MG63 (cell line): ENCODE data around the gene FBLN1. TPM values are rescaled to one million over a fixed set of nuclear protein-coding genes. Genes with fewer than 3 reads are reported as not detected.
"Not testable (repeated sequence)": the region's sequence is repeated elsewhere in the genome, so short reads cannot be mapped to it uniquely, and the experiment has no call there.

Experiments
- DNase-seq: peaks from one replicate; pipeline ENCODE4 v3.0.0-alpha.2; 2020
- H3K27me3 ChIP-seq: fragments of 250-450 bp; sonication (Bioruptor Pico); 2 replicates; pipeline ENCODE4 v1.5.1; 2020; ENCODE audit warnings: mild to moderate bottlenecking, moderate library complexity
- H3K36me3 ChIP-seq: fragments of 250-450 bp; sonication (Bioruptor Pico); 2 replicates; pipeline ENCODE4 v1.5.1; 2020; ENCODE audit warnings: mild to moderate bottlenecking, moderate library complexity
- H3K4me3 ChIP-seq: fragments of 250-450 bp; sonication (Bioruptor Pico); 2 replicates; pipeline ENCODE4 v1.5.1; 2020; ENCODE audit warnings: mild to moderate bottlenecking, moderate library complexity
- H3K9me3 ChIP-seq: fragments of 250-450 bp; sonication (Bioruptor Pico); 2 replicates; pipeline ENCODE4 v1.5.1; 2020; ENCODE audit warnings: mild to moderate bottlenecking, moderate library complexity
- total RNA-seq: library from RNA; depleted of rRNA; stranded (reverse); fragments of >200 nt; shearing (Covaris generic); gene quantifications from 2 replicates; pipeline ENCODE4 v1.2.3, GENCODE V29; 2014; ENCODE audit warnings: low replicate concordance; rRNA removed

Gene FBLN1
- 42.9 and 91.9 TPM in 2 replicates for total RNA-seq

DNA sequence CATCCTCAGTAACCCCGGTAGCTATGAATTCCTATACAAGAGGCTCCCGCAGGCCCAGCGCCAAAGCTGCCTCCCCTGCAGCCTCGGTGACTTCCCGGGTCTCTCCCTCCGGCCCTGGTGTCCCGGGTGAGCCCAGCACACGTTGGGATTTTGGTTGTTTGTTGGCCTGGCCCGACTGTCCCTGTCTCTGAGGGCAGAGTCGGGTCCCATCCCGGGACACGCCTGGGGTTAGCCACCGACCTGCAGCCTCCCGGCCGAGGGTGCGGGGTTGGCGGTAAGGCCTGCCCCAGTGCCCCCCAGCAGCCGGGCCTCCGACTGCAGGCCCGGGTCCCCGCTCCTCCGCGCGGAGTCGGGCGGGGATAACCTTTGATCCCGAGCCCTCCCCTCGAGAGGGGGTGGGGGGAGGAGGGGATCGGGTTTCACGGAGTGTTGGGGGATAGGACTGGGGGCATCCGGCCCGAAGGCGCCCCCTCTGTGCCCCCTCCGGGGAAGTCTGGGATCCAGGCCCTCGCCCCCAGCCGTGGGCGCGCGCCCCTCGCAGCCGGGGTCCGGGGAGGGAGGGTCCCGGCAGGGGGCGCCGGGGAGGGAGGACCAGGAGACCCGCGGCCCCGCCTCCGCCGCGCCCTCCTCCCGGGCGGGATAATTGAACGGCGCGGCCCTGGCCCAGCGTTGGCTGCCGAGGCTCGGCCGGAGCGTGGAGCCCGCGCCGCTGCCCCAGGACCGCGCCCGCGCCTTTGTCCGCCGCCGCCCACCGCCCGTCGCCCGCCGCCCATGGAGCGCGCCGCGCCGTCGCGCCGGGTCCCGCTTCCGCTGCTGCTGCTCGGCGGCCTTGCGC is at the start of gene FBLN1:
FBLN1 (plus strand) TSS at position 669 of the 835 bp plus-strand sequence; CDS start at position 772, 103 bp downstream.
- peak; percentile 66 for DNase-seq
- Histone ChIP-seq H3K9me3 (no peaks in the 10 kb centered on the region), H3K27me3 (no peaks in the 10 kb centered on the region), H3K4me3 (peak within 1 kb of the TSS; percentile 67), H3K36me3 (no peaks in the 10 kb centered on the region; the same call in 1 of the 2 replicates)

DNA sequence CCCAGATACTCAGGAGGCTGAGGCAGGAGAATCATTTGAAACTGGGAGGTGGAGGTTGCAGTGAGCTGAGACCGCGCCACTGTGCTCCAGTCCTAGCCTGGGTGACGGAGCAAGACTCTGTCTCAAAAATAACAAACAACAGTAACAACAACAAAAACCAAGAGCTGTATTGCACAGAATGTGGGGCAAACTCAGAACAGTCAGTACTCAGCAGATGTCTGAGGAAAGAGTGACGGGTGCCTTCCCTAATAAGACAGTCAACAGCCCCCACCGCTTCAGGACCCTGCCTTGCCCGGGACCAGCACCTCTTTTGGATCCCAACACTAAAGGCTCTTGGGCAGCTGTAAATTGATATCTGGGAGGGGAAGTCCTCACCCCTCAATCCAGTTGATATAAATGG is 48.9 kb upstream of the FBLN1 start:
- no peaks in the 10 kb centered on the region for H3K36me3 ChIP-seq
- DNase-seq = no peak
- H3K4me3 ChIP-seq = no peak overlapping the region

DNA sequence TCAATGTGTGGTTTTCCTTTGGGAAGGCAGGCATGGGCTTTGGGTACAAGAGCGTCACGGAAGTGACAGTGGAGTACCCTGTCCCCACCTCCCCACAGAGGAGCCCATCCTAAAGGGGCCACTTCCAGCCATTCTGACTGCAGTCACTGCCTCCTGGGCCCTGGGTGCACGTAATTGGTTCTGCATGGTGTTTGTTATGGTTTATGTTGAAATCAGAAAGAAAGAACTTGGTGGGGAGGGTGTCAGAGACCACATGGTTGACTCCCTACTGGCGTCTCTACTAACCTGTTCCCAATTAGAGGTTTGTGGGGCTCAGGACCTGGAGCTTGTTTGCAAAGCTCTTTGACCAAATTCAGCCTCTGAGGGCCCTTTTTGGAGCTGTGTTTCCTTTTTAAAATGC is 48.4 kb upstream of the FBLN1 start:
- no peak for DNase-seq
- no peaks in the 10 kb centered on the region for H3K27me3 ChIP-seq
- no peak overlapping the region for H3K4me3 ChIP-seq
- no peaks in the 10 kb centered on the region for H3K9me3 ChIP-seq
- no peaks in the 10 kb centered on the region for H3K36me3 ChIP-seq

More for the DNA sequence above, 48.9 kb upstream of the FBLN1 start:
- Histone ChIP-seq H3K9me3 (no peaks in the 10 kb centered on the region), H3K27me3 (no peaks in the 10 kb centered on the region)

DNA sequence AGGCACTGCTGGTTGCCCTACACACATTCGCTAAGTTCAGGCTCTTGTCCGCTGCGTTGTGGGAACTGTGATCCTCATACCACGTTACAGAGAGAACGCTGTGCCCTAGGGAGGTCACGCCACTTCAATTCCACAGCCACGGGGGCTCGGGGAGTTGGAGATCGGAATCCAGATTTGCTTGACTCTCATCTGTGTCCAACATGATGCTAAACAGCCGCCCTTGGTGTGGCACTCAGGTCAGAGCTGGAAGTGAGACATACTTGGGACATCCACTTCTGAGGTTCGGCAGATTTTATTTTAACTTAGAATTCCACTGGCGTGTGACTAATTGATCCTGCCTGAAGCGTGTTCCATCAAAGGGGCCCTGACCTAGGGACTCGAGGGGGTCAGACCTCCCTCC is 47.5 kb upstream of the FBLN1 start:
- Histone ChIP-seq H3K4me3 (no peak overlapping the region), H3K27me3 (no peaks in the 10 kb centered on the region), H3K36me3 (no peaks in the 10 kb centered on the region), H3K9me3 (no peaks in the 10 kb centered on the region)
- DNase-seq = no peak

DNA sequence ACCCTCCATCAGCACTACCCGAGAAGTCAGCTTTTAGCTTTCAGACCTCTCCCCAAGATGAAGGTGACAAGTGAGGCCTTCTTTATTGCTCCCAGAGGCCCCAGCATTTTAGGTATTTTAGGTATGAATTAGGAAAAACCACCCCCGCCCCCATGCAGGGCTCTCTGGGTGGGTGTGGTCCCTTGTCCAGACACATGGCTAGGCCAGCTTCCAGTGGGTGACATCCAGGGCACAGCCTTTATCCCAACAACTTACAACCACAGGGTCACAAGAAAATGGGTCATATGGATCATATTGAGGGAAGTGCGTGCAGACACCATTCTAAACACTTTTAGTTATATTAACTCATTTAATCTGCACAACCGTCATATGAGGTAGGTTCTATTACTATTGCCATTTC is 47.1 kb upstream of the FBLN1 start:
- DNase-seq = no peak
- no peaks in the 10 kb centered on the region for H3K27me3 ChIP-seq
- H3K9me3 ChIP-seq = no peaks in the 10 kb centered on the region
- H3K4me3 ChIP-seq = no peak overlapping the region
- H3K36me3 ChIP-seq = no peaks in the 10 kb centered on the region

DNA sequence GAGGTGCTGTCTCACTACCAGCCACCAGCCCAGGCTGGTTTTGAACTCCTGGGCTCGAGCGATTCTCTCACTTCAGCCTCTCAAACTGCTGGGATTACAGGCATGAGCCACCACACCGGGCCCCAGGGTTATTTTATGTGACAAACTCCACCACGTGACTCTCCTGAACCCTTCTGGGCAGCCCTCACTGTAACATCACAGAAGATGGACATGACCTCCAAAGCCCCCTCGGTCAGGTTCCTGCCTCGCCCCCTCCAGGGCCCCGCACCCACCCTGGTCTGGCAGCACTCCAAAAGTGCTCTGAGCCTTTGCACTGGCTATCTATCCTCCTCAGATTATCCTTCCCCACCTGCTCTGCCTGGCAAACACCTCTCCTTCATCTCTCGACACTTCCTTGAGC is 45.9 kb upstream of the FBLN1 start:
- Histone ChIP-seq H3K4me3 (no peak overlapping the region), H3K9me3 (no peaks in the 10 kb centered on the region), H3K36me3 (no peaks in the 10 kb centered on the region), H3K27me3 (no peaks in the 10 kb centered on the region)
- DNase-seq = no peak

DNA sequence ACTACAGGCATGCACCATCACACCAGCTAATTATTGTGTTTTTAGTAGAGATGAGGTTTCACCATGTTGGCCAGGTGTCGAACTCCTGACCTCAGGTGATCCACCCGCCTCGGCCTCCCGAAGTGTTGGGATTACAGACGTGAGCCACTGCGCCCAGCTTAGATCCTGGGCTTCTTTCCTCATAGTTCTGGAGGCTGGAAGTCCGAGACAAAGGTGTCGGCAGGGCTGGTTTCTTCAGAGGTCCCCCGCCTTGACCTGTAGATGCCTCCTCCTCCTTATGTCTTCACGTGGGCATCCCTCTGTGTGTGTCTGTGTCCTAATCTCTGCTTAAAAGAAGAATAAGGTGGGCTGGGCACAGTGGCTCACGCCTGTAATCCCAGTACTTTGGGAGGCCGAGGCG is 44.2 kb upstream of the FBLN1 start:
- Histone ChIP-seq H3K36me3 (no peaks in the 10 kb centered on the region), H3K27me3 (no peaks in the 10 kb centered on the region), H3K9me3 (no peaks in the 10 kb centered on the region), H3K4me3 (no peak overlapping the region)
- DNase-seq = no peak

DNA sequence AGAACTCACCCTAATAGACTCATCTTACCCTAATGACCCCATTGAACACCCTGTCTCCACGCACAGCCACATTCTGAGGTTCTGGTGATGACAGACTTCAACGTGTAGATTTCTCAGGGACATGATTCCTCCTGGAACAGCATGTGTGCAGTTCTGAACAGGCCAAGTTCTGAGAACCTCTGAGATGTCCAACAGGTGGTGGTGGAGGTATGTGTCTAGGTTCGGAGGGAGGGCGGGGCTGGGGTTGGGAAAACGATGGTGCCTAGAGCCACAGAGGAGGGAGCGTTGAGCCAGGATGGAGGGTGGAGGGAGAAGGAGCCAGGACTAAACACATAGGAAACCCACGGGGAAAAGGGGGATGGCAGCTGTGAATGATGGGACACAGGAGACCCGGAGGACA is 43.4 kb upstream of the FBLN1 start:
- Histone ChIP-seq H3K9me3 (no peaks in the 10 kb centered on the region), H3K27me3 (no peaks in the 10 kb centered on the region), H3K4me3 (no peak overlapping the region), H3K36me3 (no peaks in the 10 kb centered on the region)
- no peak for DNase-seq

DNA sequence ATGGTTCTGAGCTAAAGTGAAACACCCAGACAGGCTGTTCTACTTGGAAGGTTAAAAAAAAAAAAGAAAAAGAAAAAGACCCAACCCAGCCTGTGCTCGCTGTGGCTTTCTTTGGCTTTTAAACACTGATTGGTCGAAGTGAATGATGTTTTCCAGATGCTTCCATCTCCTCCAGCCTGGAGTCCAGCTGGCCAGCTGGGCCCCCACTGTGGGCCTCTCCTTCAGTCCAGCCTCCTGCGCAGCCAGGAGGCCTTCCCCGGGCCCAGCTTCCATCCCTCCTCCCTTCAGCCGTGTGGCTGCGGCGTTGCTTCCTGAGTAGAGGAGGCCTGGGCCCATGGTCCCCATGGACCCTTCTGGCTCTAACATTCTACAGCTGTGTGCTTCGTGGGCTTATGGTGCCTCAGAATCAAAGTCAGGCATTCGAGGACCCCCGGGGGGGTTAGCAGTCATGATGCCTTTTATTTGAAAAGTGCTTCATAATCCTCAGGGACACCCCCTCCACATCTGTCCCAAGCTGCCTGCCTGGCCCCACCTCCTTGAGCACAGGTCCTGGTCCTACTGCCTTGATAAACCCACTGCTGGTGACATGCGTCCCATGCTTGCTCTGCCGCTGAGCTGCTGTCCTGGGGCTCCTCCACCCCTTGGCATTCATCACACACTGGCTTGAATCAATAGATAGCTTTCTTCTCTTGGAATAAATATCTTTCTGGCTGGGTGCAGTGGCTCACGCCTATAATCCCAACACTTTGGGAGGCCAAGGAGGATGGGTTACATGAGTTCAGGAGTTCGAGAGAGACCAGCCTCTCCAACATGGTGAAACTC is 42.2 kb upstream of the FBLN1 start:
- DNase-seq = no peak
- H3K4me3 ChIP-seq = no peak overlapping the region
- H3K9me3 ChIP-seq = no peaks in the 10 kb centered on the region
- H3K27me3 ChIP-seq = no peaks in the 10 kb centered on the region
- no peaks in the 10 kb centered on the region for H3K36me3 ChIP-seq

- Histone ChIP-seq H3K9me3 (peaks cover 2% of the 10 kb centered on the region; the same call in 1 of the 2 replicates), H3K4me3 (no peak overlapping the region), H3K27me3 (no peaks in the 10 kb centered on the region), H3K36me3 (no peaks in the 10 kb centered on the region)
- DNase-seq = no peak
Observed at GRCh38 chr22:45462034-45462655, 40.5 kb upstream of the FBLN1 start.

GRCh38 chr22:45463691-45464090 is 39.0 kb upstream of the FBLN1 start:
- H3K4me3 ChIP-seq, H3K27me3 ChIP-seq: not testable (repeated sequence)

GRCh38 chr22:45465633-45466032 is 37.0 kb upstream of the FBLN1 start:
- Histone ChIP-seq H3K4me3 (no peak overlapping the region), H3K9me3 (peaks cover 2% of the 10 kb centered on the region; the same call in 1 of the 2 replicates), H3K36me3 (no peaks in the 10 kb centered on the region), H3K27me3 (no peaks in the 10 kb centered on the region)
- no peak for DNase-seq

More at GRCh38 chr22:45463691-45464090, 39.0 kb upstream of the FBLN1 start:
- not testable (repeated sequence) for H3K36me3 ChIP-seq, DNase-seq, H3K9me3 ChIP-seq

DNA sequence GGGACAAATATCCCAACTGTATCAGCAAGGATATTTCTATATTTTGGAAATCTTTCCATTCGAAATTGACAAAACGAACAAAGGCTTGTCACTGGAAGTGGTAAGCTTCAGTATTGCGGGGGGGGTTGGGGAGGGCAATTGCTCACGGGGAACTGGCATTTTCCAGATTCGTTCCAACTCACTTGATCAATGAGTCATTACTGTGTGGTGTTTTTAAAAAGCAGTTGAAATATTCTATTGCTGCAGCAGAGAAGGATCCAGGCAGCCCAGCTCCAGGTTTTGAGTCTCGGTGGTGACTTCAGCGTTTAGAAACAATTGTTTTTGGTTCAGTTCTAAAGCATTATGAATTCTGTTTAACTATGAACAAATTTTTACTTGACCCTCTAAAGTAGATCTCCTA is 33.8 kb upstream of the FBLN1 start:
- Histone ChIP-seq H3K27me3 (no peaks in the 10 kb centered on the region), H3K36me3 (no peaks in the 10 kb centered on the region), H3K9me3 (peaks cover 2% of the 10 kb centered on the region; the same call in 1 of the 2 replicates), H3K4me3 (no peak overlapping the region)
- peak; percentile 37 for DNase-seq

DNA sequence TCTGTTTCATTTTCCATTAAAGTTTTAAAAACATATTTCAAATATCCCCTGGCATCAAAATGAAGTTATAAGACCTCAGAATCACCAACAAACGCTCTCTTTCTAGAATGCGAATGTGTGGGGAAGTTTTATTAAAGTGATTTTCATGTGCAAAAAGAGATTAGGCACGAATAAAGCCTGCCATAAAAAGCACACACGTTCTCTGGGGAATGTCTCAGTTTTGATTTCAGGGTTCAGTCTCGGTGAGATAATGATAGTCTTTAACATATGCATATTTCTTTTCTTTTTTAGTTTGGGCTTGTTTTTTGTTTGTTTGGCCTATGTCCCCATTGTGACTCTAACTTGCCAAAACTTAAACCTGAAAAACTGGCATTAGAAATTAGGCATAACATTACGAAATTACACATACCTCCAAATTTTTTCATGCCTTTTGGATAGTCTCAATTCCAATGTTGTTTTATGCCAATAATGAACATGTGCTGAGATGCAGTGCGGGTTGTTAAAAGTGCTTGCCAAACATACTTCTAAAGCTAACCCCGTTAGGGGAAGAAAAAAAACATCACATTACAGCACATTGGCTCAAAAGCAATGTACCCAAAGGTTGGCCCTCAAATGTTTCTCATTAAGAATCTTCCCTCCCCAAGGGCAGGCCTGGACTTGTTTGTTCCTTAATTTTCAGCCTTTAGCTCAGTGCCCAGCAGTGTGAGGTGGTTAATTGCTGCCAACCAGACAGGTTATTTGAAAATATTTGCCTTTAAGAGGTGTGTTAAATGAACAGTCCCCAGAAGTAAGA is 33.2 kb upstream of the FBLN1 start:
- Histone ChIP-seq H3K36me3 (no peaks in the 10 kb centered on the region), H3K4me3 (no peak overlapping the region), H3K9me3 (peaks cover 2% of the 10 kb centered on the region; the same call in 1 of the 2 replicates), H3K27me3 (no peaks in the 10 kb centered on the region)
- DNase-seq = no peak

DNA sequence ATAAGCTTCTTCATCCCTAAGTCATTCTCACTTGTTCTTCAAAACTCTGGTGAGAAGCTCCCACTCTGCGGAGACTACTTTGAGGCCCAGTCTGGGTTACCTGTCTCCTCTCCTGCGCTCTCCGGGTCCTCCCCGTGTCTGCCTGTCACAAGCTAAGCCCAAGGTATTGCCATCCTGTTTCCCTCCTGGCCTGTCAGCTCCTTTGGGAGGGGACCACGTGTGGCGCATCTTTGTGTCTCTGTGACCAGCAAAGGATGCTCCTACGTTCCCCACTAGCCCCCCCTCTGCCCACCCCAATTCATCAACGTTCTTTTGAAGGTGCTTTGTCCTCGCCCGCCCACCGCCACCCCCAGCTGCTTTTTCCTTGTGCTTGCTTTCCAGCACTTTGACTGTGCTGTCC is 31.8 kb upstream of the FBLN1 start:
- Histone ChIP-seq H3K27me3 (no peaks in the 10 kb centered on the region), H3K4me3 (no peak overlapping the region), H3K9me3 (peaks cover 2% of the 10 kb centered on the region; the same call in 1 of the 2 replicates), H3K36me3 (no peaks in the 10 kb centered on the region)
- DNase-seq = no peak

DNA sequence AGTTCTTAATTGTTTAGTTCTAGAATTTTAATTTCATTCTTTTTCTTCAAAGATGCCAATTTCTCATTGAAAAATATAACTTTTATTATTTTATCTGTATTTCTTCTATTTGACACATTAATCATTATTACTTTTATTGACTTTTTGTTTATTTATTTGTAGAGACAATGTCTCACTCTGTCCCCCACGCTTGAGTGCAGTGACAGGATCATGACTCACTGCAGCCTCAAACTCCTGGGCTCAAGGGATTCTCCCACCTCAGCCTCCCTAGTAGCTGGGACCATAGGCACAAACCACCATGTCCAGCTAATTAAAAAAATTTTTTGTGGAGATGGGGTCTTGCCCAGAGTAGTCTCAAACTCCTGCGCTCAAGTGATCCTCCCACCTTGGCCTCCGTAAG is 30.3 kb upstream of the FBLN1 start:
- Histone ChIP-seq H3K4me3 (no peak overlapping the region), H3K9me3 (no peaks in the 10 kb centered on the region), H3K27me3 (no peaks in the 10 kb centered on the region), H3K36me3 (no peaks in the 10 kb centered on the region)
- peak; percentile 35 for DNase-seq
